ENCODE data around the gene PUS1.

DNA sequence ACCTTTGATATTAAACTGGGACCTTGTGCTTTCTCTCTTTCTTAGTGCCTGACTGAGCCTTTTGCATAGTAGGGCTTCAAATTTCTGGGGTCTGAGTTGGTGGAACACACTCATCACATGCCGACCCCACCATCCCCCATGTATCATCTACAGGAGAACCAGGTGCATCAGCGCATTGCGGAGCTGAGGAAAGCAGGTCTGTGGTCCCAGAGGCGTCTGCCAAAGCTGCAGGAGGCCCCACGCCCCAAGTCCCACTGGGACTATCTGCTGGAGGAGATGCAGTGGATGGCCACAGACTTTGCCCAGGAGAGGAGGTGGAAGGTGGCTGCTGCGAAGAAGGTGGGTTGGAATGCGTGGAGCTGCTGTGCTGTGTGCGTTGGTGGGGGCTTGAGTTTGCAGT is 58.5 kb downstream of the PUS1 start:
- TF ChIP-seq YY1 (IDR thresholded peaks at IDR 0.05; ENCODE audit: insufficient read depth, insufficient read length) (no peak), SUZ12 (IDR thresholded peaks at IDR 0.05; ENCODE audit: extremely low read depth, insufficient read depth, insufficient read length) (no peak)
